Ishikawa (cell line): ENCODE data around the gene MUS81.
A peak's percentile ranks its signal among the peaks of the same experiment; 100 is the strongest.

Experiments used
- CEBPB ChIP-seq: IDR thresholded peaks from 2 replicates; pipeline ENCODE4 v1.6.1; 2012
- CREB1 ChIP-seq: IDR thresholded peaks from 2 replicates; pipeline ENCODE4 v1.6.1; 2012; ENCODE audit warnings: low read depth
- EGR1 ChIP-seq: IDR thresholded peaks from 2 replicates; pipeline ENCODE4 v1.6.1; 2012
- EP300 ChIP-seq: IDR thresholded peaks from 2 replicates; pipeline ENCODE4 v1.6.1; 2012; ENCODE audit warnings: borderline replicate concordance
- FOXM1 ChIP-seq: IDR thresholded peaks from 2 replicates; pipeline ENCODE4 v1.6.1; 2012; ENCODE audit warnings: low read depth, borderline replicate concordance
- MAX ChIP-seq: IDR thresholded peaks from 2 replicates; pipeline ENCODE4 v1.6.1; 2012
- NFIC ChIP-seq: IDR thresholded peaks from 2 replicates; pipeline ENCODE4 v1.6.1; 2012
- RAD21 ChIP-seq: IDR thresholded peaks from 2 replicates; pipeline ENCODE4 v1.6.1; 2012; ENCODE audit warnings: low read depth
- REST ChIP-seq: IDR thresholded peaks from 2 replicates; pipeline ENCODE4 v1.6.1; 2012; ENCODE audit warnings: low read depth, mild to moderate bottlenecking
- TAF1 ChIP-seq: IDR thresholded peaks from 2 replicates; pipeline ENCODE4 v1.6.1; 2012; ENCODE audit warnings: low read depth, mild to moderate bottlenecking
- TCF12 ChIP-seq: IDR thresholded peaks from 2 replicates; pipeline ENCODE4 v1.6.1; 2012; ENCODE audit warnings: low read depth
- TEAD4 ChIP-seq: IDR thresholded peaks from 2 replicates; pipeline ENCODE4 v1.6.1; 2012
- YY1 ChIP-seq: IDR thresholded peaks from 2 replicates; pipeline ENCODE4 v1.6.1; 2012; ENCODE audit warnings: low read depth
- ZBTB7A ChIP-seq: IDR thresholded peaks from 2 replicates; pipeline ENCODE4 v1.6.1; 2012; ENCODE audit warnings: low read depth
- TF ChIP-seq, protein P1 (sequence below): IDR thresholded peaks from 2 replicates; pipeline ENCODE4 v1.6.1; 2012

MUS81 gene

DNA sequence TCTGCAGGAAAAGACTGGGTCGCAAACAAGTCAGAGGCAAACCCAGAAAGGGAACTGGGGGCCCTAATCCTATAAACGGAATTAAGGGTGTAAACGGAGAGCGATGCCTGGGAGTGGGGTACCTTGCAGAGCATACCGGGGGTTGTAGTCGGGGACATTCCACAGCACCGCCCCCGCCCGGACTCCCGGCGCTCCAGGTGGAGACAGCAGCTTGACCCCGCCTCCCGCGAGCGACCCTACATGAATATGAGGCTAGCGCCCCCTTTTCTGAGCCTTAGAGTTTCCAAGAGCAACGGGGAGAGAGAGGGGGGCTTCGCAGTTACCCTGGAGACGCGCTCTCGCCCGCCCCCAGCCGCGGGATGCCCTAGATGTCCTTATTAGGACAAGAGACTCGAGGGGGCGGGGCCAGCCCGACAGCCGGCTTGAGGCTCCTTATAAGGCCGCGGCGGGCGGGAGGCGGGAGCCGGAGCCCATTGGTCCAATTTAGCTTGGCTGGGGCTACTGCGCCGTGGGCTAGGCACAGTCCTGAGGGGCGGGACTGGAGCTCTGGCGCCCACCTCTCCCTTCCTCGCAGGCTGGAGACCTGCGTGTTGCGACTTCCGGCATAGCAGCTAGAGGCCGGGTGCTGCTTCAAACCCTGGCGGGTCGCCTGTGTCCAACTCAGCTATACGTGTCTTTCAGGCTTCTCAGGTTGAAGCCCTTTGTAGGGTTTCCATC, 980 bp upstream of the MUS81 start:
- no peak for TF ChIP-seq CEBPB
- no peak for TF ChIP-seq REST
- TF ChIP-seq TAF1: peak; percentile 62
- TF ChIP-seq EGR1: peak; percentile 78
- no peak for TF ChIP-seq RAD21
- TF ChIP-seq TCF12: no peak
- TF ChIP-seq MAX: no peak; the same call in 1 of the 2 replicates
- 0 out of 2 replicates have a peak, but pooled peaks have one; percentile 38 for TF ChIP-seq TEAD4
- no peak for TF ChIP-seq NFIC
- TF ChIP-seq, protein P1, sequence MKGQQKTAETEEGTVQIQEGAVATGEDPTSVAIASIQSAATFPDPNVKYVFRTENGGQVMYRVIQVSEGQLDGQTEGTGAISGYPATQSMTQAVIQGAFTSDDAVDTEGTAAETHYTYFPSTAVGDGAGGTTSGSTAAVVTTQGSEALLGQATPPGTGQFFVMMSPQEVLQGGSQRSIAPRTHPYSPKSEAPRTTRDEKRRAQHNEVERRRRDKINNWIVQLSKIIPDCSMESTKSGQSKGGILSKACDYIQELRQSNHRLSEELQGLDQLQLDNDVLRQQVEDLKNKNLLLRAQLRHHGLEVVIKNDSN: no peak; the same call in 1 of the 2 replicates
- no peak for TF ChIP-seq YY1
- TF ChIP-seq FOXM1: no peak
- TF ChIP-seq EP300: peak; percentile 68
- 0 out of 2 replicates have a peak, but pooled peaks have one; percentile 77 for TF ChIP-seq ZBTB7A
- TF ChIP-seq CREB1: no peak

GRCh38 chr11:65859812-65860277, 388 bp upstream of the MUS81 start:
- no peak for TF ChIP-seq EP300
- no peak for TF ChIP-seq CEBPB
- no peak for TF ChIP-seq EGR1
- TF ChIP-seq FOXM1: no peak
- TF ChIP-seq, protein P1: no peak
- no peak for TF ChIP-seq YY1
- TF ChIP-seq TCF12: no peak
- TF ChIP-seq NFIC: no peak
- TF ChIP-seq MAX: no peak
- TF ChIP-seq CREB1: no peak
- no peak for TF ChIP-seq RAD21
- TF ChIP-seq ZBTB7A: no peak
- TF ChIP-seq TAF1: no peak
- no peak for TF ChIP-seq TEAD4
- TF ChIP-seq REST: no peak

DNA sequence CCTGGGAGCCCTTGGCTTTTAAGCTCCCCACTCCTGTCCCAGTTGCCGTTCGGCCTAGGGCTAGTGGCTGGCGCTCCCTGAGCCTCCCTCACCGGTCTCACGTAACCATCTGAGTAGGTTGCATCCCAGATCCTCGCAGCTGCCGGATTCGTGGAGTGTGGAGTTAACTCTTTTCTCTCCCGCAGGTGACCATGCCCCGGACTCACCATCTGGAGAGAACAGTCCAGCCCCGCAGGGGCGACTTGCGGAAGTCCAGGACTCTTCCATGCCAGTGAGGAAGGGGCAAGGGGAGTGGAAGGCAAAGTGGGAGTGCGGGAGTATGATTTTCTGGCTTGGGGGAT, 902 bp downstream of the MUS81 start:
- TF ChIP-seq, protein P1: no peak
- no peak for TF ChIP-seq REST
- TF ChIP-seq EP300: no peak
- no peak for TF ChIP-seq ZBTB7A
- no peak for TF ChIP-seq MAX
- TF ChIP-seq CEBPB: no peak
- no peak for TF ChIP-seq TAF1
- no peak for TF ChIP-seq YY1
- TF ChIP-seq CREB1: no peak
- no peak for TF ChIP-seq NFIC
- no peak for TF ChIP-seq FOXM1
- no peak for TF ChIP-seq TEAD4
- TF ChIP-seq TCF12: no peak
- no peak for TF ChIP-seq EGR1
- no peak for TF ChIP-seq RAD21
